ENCODE measurements around the gene CSRNP3.

- TF ChIP-seq POLR2A (IDR thresholded peaks at IDR 0.05), result no peak
- TF ChIP-seq CTCF (IDR thresholded peaks at IDR 0.05), result no peak
Observed at GRCh38 chr2:165678882-165679281, 209.4 kb downstream of the CSRNP3 start.

Data from right lobe of liver (tissue), 4 donors.